ENCODE results near the gene APH1B. TPM values are rescaled to one million over a fixed set of nuclear protein-coding genes. Genes with fewer than 3 reads are reported as not detected.
"Not testable (repeated sequence)": the region's sequence is repeated elsewhere in the genome, so short reads cannot be mapped to it uniquely, and the experiment has no call there.

Gene APH1B
- total RNA-seq, 4 donors from 2014 or later, result 8.1 to 18.7 (median 11.5) TPM

DNA sequence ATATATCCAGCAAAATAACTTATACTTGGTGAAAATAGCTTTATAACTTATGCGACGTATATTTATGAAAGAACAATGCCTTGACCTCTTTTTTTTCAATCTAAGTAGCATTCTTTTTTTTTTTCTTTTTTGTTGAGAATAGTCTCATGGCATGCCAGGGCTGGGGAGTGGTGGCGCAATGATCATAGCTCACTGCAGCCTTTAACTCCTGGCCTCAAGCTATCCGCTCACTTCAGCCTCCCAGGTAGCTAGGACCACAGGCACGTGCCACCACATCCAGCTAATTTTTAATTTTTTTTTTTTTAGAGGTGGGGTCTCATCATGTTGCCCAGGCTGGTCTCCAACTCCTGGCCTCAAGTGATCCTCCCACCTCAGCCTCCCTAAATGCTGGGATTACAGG is 44.5 kb upstream of the APH1B start:
- Histone ChIP-seq H3K4me1 (peaks cover 11 to 53% (median 21%) of the 10 kb centered on the region in 3 donors), H3K36me3 (no peaks in the 10 kb centered on the region), H3K27ac (peak overlapping the region in 1 of 4 donors; percentile 73), H3K9me3 (no peaks in the 10 kb centered on the region), H3K4me3 (no peak overlapping the region), H3K27me3 (no peaks in the 10 kb centered on the region)
- ATAC-seq, result no peak
- no peak for TF ChIP-seq POLR2AphosphoS5 (IDR thresholded peaks at IDR 0.05)
- TF ChIP-seq, protein P1, sequence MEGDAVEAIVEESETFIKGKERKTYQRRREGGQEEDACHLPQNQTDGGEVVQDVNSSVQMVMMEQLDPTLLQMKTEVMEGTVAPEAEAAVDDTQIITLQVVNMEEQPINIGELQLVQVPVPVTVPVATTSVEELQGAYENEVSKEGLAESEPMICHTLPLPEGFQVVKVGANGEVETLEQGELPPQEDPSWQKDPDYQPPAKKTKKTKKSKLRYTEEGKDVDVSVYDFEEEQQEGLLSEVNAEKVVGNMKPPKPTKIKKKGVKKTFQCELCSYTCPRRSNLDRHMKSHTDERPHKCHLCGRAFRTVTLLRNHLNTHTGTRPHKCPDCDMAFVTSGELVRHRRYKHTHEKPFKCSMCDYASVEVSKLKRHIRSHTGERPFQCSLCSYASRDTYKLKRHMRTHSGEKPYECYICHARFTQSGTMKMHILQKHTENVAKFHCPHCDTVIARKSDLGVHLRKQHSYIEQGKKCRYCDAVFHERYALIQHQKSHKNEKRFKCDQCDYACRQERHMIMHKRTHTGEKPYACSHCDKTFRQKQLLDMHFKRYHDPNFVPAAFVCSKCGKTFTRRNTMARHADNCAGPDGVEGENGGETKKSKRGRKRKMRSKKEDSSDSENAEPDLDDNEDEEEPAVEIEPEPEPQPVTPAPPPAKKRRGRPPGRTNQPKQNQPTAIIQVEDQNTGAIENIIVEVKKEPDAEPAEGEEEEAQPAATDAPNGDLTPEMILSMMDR (IDR thresholded peaks at IDR 0.05), result no peak
- no peak for TF ChIP-seq POLR2A (IDR thresholded peaks at IDR 0.05)
- TF ChIP-seq EP300 (IDR thresholded peaks at IDR 0.05), result no peak
- WGBS, 2 donors (ENCODE audit: low coverage in 1 of 2), result 99 to 100% methylated on average over 5 of the region's 5 CpGs

- peak; percentile 41 for ATAC-seq
- peak overlapping the region; percentile 12 to 73 (median 69) for H3K27ac ChIP-seq
- no peaks in the 10 kb centered on the region for H3K27me3 ChIP-seq
- TF ChIP-seq EP300 (IDR thresholded peaks at IDR 0.05), result no peak
- TF ChIP-seq POLR2AphosphoS5 (IDR thresholded peaks at IDR 0.05), result no peak
- TF ChIP-seq, protein P1 (IDR thresholded peaks at IDR 0.05), result no peak
- no peak for TF ChIP-seq POLR2A (IDR thresholded peaks at IDR 0.05)
- no peaks in the 10 kb centered on the region for H3K36me3 ChIP-seq
- no peak overlapping the region for H3K4me3 ChIP-seq
- H3K4me1 ChIP-seq, result peaks cover 11 to 60% (median 28%) of the 10 kb centered on the region in 3 donors
- WGBS, 2 donors (ENCODE audit: low coverage in 1 of 2), result 20 to 55% methylated on average over 5 of the region's 5 CpGs
- no peaks in the 10 kb centered on the region for H3K9me3 ChIP-seq
Measured at GRCh38 chr15:63233667-63234423, 43.6 kb upstream of the APH1B start.

DNA sequence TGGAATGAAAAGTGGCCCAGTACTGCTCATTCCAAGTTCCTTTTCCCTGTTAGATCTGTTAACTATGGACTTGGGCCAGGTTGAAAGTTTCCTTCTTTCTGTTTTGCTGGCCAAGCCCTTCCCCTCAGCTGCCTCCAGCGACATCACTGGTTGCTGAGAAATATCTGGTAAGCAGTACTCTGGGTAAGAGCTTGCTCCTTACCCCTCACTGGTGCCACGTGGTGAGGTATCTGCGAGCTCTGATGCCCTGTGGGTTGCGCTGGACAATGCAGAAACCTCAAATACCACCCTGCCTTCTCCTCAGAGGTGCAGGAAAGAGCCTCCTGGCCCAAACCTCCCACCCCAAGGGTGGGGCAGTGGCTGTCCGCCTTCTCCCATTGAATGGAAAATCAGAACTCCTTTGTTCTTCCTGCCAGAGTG is 42.9 kb upstream of the APH1B start:
- peak; percentile 68 for ATAC-seq
- TF ChIP-seq POLR2AphosphoS5 (IDR thresholded peaks at IDR 0.05), result no peak
- TF ChIP-seq POLR2A (IDR thresholded peaks at IDR 0.05), result no peak
- TF ChIP-seq, protein P1 (IDR thresholded peaks at IDR 0.05), result no peak
- Histone ChIP-seq H3K27ac (peak overlapping the region; percentile 31 to 73 (median 69)), H3K9me3 (no peaks in the 10 kb centered on the region), H3K4me1 (peaks cover 11 to 66% (median 28%) of the 10 kb centered on the region in 3 donors), H3K4me3 (no peak overlapping the region), H3K36me3 (no peaks in the 10 kb centered on the region), H3K27me3 (no peaks in the 10 kb centered on the region)
- 0% methylated on average over 2 of the region's 5 CpGs; no CpG with 5 or more reads in 1 of the 2 donors for WGBS, 2 donors (ENCODE audit: low coverage in 1 of 2)

DNA sequence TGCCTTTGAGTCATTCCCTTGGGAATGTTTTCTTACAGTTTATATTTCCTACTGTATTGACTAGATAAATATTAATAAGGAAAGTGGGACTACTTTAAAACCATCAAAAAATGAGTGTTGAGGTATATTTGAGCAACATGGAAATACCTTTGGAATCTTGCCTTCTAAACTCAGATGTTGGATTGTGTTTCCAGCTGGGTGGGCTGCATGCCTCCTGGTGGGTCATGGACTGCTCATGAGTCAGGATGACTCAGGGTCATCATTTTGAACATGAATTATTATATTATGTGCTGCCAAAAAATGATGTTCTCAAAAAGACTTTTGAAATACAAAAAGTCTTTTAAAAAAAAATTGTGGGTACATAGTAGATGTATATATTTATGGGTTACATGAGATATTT is 41.1 kb upstream of the APH1B start:
- TF ChIP-seq POLR2AphosphoS5 (IDR thresholded peaks at IDR 0.05) (peak; percentile 46), EP300 (IDR thresholded peaks at IDR 0.05) (no peak)
- no peak overlapping the region for H3K4me3 ChIP-seq
- no peaks in the 10 kb centered on the region for H3K36me3 ChIP-seq
- H3K9me3 ChIP-seq, result no peaks in the 10 kb centered on the region
- H3K27me3 ChIP-seq, result no peaks in the 10 kb centered on the region
- no peak for ATAC-seq
- no peak overlapping the region for H3K27ac ChIP-seq
- peaks cover 11 to 78% (median 28%) of the 10 kb centered on the region in 3 donors for H3K4me1 ChIP-seq

- ATAC-seq, H3K9me3 ChIP-seq, H3K27ac ChIP-seq, H3K27me3 ChIP-seq, H3K4me3 ChIP-seq, H3K36me3 ChIP-seq: not testable (repeated sequence)
- peaks cover 11 to 70% (median 28%) of the 10 kb centered on the region in 3 donors for H3K4me1 ChIP-seq
- 73 to 86% methylated on average over 1 of the region's 1 CpG for WGBS, 2 donors (ENCODE audit: low coverage in 1 of 2)
Measured at GRCh38 chr15:63237086-63237485, 40.3 kb upstream of the APH1B start.

DNA sequence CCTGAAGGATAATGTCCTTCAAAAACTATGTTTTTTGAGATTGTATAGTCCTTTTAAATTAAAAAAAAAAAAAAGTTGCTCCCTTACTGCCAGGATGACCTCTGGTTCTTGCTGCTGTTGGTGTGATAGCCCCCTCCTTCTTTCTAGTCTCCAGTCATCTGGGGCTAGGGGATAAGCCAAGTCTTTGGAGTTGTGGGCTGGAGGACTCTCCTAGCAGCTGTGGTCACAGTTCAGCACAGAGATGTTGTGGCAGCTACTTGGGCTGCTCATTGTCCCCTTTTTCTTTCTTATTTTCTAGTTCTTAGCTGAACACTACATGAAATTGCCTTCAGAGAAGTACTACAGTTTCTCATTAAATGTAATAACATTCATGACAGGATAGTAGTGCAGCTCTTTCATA is 39.2 kb upstream of the APH1B start:
- peaks cover 13 to 73% (median 30%) of the 10 kb centered on the region in 3 donors for H3K4me1 ChIP-seq
- TF ChIP-seq EP300 (IDR thresholded peaks at IDR 0.05) (no peak), POLR2A (IDR thresholded peaks at IDR 0.05) (no peak), POLR2AphosphoS5 (IDR thresholded peaks at IDR 0.05) (no peak)
- TF ChIP-seq, protein P1 (IDR thresholded peaks at IDR 0.05), result no peak

More for the DNA sequence above, 39.2 kb upstream of the APH1B start:
- Histone ChIP-seq H3K36me3 (no peaks in the 10 kb centered on the region), H3K9me3 (no peaks in the 10 kb centered on the region), H3K27me3 (no peaks in the 10 kb centered on the region), H3K4me3 (no peak overlapping the region), H3K27ac (peak overlapping the region in 1 of 4 donors; percentile 30)
- no peak for ATAC-seq

Data from gastroesophageal sphincter (tissue), 4 donors.